Measurements from ENCODE around the gene MIA.

DNA sequence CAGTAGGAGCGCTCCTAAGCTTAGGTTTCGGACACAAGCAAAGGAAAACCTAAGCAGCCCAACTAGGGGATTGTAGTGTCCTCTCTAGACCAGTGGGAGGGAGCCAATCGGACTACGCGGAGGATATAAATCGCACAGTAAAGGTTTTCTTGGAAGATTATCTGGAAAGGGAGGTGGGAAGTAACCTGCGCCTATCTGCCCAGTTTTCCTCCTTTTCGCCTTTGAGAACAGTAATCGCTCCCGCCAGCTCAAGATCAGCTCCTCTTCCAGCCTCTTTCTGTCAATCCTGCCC lies 2.3 kb downstream of the MIA start:
- TF ChIP-seq POLR2A (IDR thresholded peaks at IDR 0.05) = no peak
- TF ChIP-seq, protein P1, sequence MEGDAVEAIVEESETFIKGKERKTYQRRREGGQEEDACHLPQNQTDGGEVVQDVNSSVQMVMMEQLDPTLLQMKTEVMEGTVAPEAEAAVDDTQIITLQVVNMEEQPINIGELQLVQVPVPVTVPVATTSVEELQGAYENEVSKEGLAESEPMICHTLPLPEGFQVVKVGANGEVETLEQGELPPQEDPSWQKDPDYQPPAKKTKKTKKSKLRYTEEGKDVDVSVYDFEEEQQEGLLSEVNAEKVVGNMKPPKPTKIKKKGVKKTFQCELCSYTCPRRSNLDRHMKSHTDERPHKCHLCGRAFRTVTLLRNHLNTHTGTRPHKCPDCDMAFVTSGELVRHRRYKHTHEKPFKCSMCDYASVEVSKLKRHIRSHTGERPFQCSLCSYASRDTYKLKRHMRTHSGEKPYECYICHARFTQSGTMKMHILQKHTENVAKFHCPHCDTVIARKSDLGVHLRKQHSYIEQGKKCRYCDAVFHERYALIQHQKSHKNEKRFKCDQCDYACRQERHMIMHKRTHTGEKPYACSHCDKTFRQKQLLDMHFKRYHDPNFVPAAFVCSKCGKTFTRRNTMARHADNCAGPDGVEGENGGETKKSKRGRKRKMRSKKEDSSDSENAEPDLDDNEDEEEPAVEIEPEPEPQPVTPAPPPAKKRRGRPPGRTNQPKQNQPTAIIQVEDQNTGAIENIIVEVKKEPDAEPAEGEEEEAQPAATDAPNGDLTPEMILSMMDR (IDR thresholded peaks at IDR 0.05) = no peak
